GM12875 (cell line): ENCODE results near the gene DGUOK.
"Not testable (repeated sequence)": the region's sequence is repeated elsewhere in the genome, so short reads cannot be mapped to it uniquely, and the experiment has no call there.

Experiments
- H3K4me3 ChIP-seq: one replicate; pipeline ENCODE4 v1.5.1; 2011; ENCODE audit warnings: low read depth, low read length, control low read depth
- CTCF ChIP-seq: IDR thresholded peaks from 2 replicates; pipeline ENCODE4 v1.5.1; 2011; ENCODE audit warnings: low read depth, mild to moderate bottlenecking, control low read depth, inconsistent platforms, low read length, moderate library complexity, borderline replicate concordance; ENCODE audit not compliant: insufficient read depth

DGUOK gene

GRCh38 chr2:73931531-73932500 is 5.1 kb downstream of the DGUOK start:
- no peak overlapping the region for H3K4me3 ChIP-seq
- TF ChIP-seq CTCF: no peak

GRCh38 chr2:73933194-73933593 is 6.5 kb downstream of the DGUOK start:
- no peak for TF ChIP-seq CTCF
- no peak overlapping the region for H3K4me3 ChIP-seq

GRCh38 chr2:73935641-73936040 is 9.0 kb downstream of the DGUOK start:
- H3K4me3 ChIP-seq: no peak overlapping the region
- TF ChIP-seq CTCF: no peak

DNA sequence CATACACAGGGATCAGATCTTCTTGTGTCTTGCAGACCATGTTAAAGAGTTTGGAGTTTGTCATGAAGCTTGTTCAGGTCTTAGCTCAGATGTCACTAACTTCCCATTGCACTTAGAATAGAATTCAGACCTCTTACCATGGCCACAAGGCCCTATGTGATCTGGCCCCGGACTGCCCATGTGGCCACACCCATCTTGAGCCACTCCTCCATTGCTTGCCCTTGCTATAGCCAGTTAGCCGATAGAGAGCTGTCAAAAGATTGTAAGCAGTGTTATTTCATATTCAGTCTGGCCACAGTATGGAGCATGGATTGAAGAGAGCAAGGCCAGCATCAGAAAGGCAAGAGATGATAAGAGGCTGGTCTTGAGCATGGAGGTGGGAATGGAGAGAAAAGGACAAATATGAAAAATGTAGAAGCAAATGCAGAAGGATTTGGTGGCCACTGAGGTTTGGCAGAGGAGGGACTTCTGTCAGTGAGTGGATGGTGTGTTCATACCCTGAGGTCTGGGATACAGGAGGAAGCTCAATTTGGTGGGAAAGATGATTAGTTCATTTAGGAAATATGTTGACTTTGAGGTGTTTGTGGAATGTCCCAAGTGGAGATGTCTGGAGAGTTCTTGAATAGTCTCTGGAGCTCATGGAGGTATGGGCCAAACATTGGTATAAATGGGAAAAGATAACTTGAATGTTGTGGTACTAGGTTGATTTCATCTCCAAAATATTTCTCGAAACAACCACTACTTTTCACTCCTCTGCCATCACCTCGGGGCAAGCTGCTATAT is 10.6 kb downstream of the DGUOK start:
- TF ChIP-seq CTCF: no peak
- H3K4me3 ChIP-seq: no peak overlapping the region

DNA sequence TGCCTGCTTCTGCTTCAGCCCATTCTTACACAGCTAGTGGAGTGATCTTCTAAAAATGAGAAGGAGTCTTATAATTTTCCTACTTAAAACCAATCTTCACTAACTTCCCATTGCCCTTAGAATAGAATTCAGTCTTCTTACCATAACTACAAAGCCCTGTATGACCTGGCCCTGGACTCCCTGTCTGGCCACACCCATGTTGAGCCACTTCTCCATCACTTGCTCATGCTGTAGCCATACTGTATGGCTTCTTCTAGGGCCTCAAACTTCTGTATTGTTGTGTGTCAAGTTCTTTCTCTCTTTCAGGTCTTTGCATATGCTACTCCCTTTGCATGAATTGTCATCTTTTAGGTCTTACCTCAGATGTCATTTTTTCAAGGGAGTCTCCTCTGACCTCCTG is 11.2 kb downstream of the DGUOK start:
- no peak for TF ChIP-seq CTCF
- H3K4me3 ChIP-seq: no peak overlapping the region

DNA sequence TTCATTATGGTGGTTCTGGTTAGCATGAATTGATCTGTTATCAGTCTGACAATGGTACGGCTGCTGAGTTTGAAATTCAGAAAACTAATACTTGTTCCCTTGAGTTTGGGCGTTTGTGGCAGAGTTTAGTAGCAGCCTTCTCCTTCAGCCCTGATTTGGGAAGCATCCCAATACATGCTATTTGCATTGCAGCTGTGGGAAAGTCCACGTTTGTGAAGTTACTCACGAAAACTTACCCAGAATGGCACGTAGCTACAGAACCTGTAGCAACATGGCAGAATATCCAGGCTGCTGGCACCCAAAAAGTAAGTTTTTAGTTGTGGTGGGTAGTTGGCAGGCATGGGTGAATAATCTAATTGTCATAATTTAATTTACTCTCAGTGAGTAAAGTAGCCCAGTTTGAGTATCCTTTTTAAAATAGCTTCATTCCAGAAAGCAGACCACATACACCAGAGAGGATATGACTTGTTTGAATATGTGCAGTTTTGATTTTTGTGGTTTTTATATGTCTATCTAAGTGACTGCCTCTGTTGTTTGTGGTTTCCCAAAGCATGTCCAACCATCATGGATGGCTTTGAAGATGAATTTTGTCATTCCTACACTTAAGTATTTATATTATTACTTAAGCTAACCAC is 12.2 kb downstream of the DGUOK start:
- no peak overlapping the region for H3K4me3 ChIP-seq
- no peak for TF ChIP-seq CTCF

GRCh38 chr2:73939419-73939818 is 12.7 kb downstream of the DGUOK start:
- no peak overlapping the region for H3K4me3 ChIP-seq
- no peak for TF ChIP-seq CTCF

- not testable (repeated sequence) for H3K4me3 ChIP-seq
Observed at GRCh38 chr2:73940066-73940465, 13.4 kb downstream of the DGUOK start.
